Body of pancreas (tissue), 4 donors: Measurements from ENCODE around the gene SNCG.

ENCODE experiments used
- POLR2A ChIP-seq, 3 donors: fragments of 450-650 bp; IDR thresholded peaks; one replicate each; pipeline ENCODE4 v1.6.1; 2016; ENCODE audit warnings: antibody characterized with exemption in 3 of 3, mild to moderate bottlenecking in 2 of 3
- TF ChIP-seq, protein P1 (sequence below), 7 experiments: fragments of 450-650 bp in 4 of 7; fragments of 200-600 bp in 3 of 7; sonication (generic) in 3 of 7; IDR thresholded peaks; one replicate each; pipeline ENCODE4 v1.5.1; 2016 to 2019; ENCODE audit warnings: antibody characterized with exemption in 7 of 7

GRCh38 chr10:86952106-86952505 lies 6.3 kb upstream of the SNCG start:
- TF ChIP-seq, protein P1, sequence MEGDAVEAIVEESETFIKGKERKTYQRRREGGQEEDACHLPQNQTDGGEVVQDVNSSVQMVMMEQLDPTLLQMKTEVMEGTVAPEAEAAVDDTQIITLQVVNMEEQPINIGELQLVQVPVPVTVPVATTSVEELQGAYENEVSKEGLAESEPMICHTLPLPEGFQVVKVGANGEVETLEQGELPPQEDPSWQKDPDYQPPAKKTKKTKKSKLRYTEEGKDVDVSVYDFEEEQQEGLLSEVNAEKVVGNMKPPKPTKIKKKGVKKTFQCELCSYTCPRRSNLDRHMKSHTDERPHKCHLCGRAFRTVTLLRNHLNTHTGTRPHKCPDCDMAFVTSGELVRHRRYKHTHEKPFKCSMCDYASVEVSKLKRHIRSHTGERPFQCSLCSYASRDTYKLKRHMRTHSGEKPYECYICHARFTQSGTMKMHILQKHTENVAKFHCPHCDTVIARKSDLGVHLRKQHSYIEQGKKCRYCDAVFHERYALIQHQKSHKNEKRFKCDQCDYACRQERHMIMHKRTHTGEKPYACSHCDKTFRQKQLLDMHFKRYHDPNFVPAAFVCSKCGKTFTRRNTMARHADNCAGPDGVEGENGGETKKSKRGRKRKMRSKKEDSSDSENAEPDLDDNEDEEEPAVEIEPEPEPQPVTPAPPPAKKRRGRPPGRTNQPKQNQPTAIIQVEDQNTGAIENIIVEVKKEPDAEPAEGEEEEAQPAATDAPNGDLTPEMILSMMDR (IDR thresholded peaks at IDR 0.05): no peak
- TF ChIP-seq POLR2A (IDR thresholded peaks at IDR 0.05): no peak
